Endothelial cell of umbilical vein (primary cell): ENCODE measurements around the gene STRA6. TPM values are rescaled to one million over a fixed set of nuclear protein-coding genes. Genes with fewer than 3 reads are reported as not detected.

ENCODE experiments used
- BruUV-seq: library from RNA; stranded (reverse); fragments of 400-500 nt; replicated peaks from 2 replicates; lab custom pipeline; 2021; lab: Mats Ljungman, UMichigan
- CTCF ChIA-PET: fragments of 300-600, 350-600 bp; sonication (Branson Sonifier 250); formaldehyde crosslinking; loops from one replicate; lab custom pipeline; 2021; ENCODE audit warnings: antibody characterized with exemption, inconsistent platforms; lab: Charles Lee
- POLR2A ChIA-PET: fragments of 300-600, 350-600 bp; sonication (Branson Sonifier 250); formaldehyde crosslinking; loops from one replicate; lab custom pipeline; 2021; ENCODE audit warnings: antibody characterized with exemption, inconsistent platforms; lab: Charles Lee
- DNase-seq: peaks from one replicate; pipeline ENCODE4 v3.0.0-alpha.2; 2011; ENCODE audit warnings: low read depth, low spot score
- FAIRE-seq: peaks from 2 replicates; lab custom pipeline; 2011; peaks lifted over from hg19 to GRCh38; lab: Jason Lieb, UNC
- H2AFZ ChIP-seq: 2 replicates; pipeline ENCODE4 v1.6.0; 2012; ENCODE audit warnings: low read depth, low read length, control low read depth, inconsistent platforms
- H3K27ac ChIP-seq: 2 replicates; pipeline ENCODE4 v1.5.1; 2011; ENCODE audit warnings: low read depth, mild to moderate bottlenecking, control low read depth, low read length, moderate library complexity; ENCODE audit not compliant: insufficient read depth
- H3K27me3 ChIP-seq, 2 experiments: 2 replicates each; pipeline versions ENCODE4 v1.6.0 to v1.6.1; 2011; ENCODE audit warnings: low read length in 2 of 2, mixed read lengths in 1 of 2; ENCODE audit not compliant: control insufficient read depth in 2 of 2, insufficient read depth in 2 of 2
- H3K36me3 ChIP-seq, 2 experiments: 2 replicates in 1 of 2; 3 replicates in 1 of 2; pipeline ENCODE4 v1.5.1; 2011; ENCODE audit warnings: low read length in 2 of 2, mild to moderate bottlenecking in 1 of 2, moderate library complexity in 1 of 2; ENCODE audit not compliant: control insufficient read depth in 2 of 2, insufficient read depth in 2 of 2; ENCODE audit errors: extremely low read depth in 1 of 2
- H3K4me1 ChIP-seq: 3 replicates; pipeline ENCODE4 v1.5.1; 2011; ENCODE audit warnings: mild to moderate bottlenecking, low read length; ENCODE audit not compliant: control insufficient read depth, insufficient read depth; ENCODE audit errors: extremely low read depth
- H3K4me2 ChIP-seq: 2 replicates; pipeline ENCODE4 v1.6.1; 2011; ENCODE audit warnings: low read length, control low read depth, mixed read lengths; ENCODE audit not compliant: insufficient read depth
- H3K4me3 ChIP-seq, 3 experiments: fragments of 200-600 bp in 1 of 3; sonication (generic), shearing (Covaris generic) in 1 of 3; replicated peaks in 1 of 3; 2 replicates each; pipeline ENCODE4 v1.5.1; 2011 to 2016; ENCODE audit warnings: control low read depth in 3 of 3, low read length in 3 of 3, mild to moderate bottlenecking in 2 of 3, inconsistent platforms in 1 of 3, low read depth in 1 of 3, moderate library complexity in 1 of 3; ENCODE audit not compliant: insufficient read depth in 1 of 3
- H3K79me2 ChIP-seq: 2 replicates; pipeline ENCODE4 v1.6.0; 2012; ENCODE audit warnings: low read length, inconsistent platforms; ENCODE audit not compliant: control insufficient read depth, insufficient read depth
- H3K9ac ChIP-seq: replicated peaks from 2 replicates; pipeline ENCODE3; 2011; ENCODE audit warnings: low read length, control low read depth; ENCODE audit not compliant: insufficient read depth; ENCODE audit errors: extremely low read depth
- H3K9me1 ChIP-seq: replicated peaks from 3 replicates; pipeline ENCODE4 v1.6.0; 2011; ENCODE audit warnings: mild to moderate bottlenecking, low read length; ENCODE audit not compliant: control insufficient read depth, insufficient read depth; ENCODE audit errors: extremely low read depth
- H3K9me3 ChIP-seq: replicated peaks from 2 replicates; pipeline ENCODE4 v1.5.1; 2012; ENCODE audit warnings: low read length, inconsistent platforms; ENCODE audit not compliant: control insufficient read depth, insufficient read depth
- H4K20me1 ChIP-seq: replicated peaks from 2 replicates; pipeline ENCODE3; 2011; ENCODE audit warnings: mild to moderate bottlenecking, low read length; ENCODE audit not compliant: control insufficient read depth, insufficient read depth; ENCODE audit errors: extremely low read depth
- EZH2 ChIP-seq: IDR thresholded peaks from 2 replicates; pipeline ENCODE4 v1.6.1; 2012; ENCODE audit warnings: borderline replicate concordance, low read depth, mild to moderate bottlenecking, moderate library complexity, low read length, inconsistent platforms; ENCODE audit not compliant: severe bottlenecking
- FOS ChIP-seq: IDR thresholded peaks from 2 replicates; pipeline ENCODE4 v1.6.1; 2011; ENCODE audit warnings: mild to moderate bottlenecking, low read length, moderate library complexity, borderline replicate concordance; ENCODE audit not compliant: insufficient read depth
- GATA2 ChIP-seq: IDR thresholded peaks from 2 replicates; pipeline ENCODE4 v1.7.0; 2011; ENCODE audit warnings: low read depth, mild to moderate bottlenecking, moderate library complexity, mixed read lengths, low read length; ENCODE audit not compliant: insufficient read length, insufficient read depth
- JUN ChIP-seq: IDR thresholded peaks from 2 replicates; pipeline ENCODE4 v1.6.1; 2011; ENCODE audit warnings: borderline replicate concordance, low read depth; ENCODE audit not compliant: insufficient read length, insufficient read depth
- MYC ChIP-seq: IDR thresholded peaks from one replicate; pipeline ENCODE4 v1.6.1; 2011; ENCODE audit warnings: mild to moderate bottlenecking, low read depth, low read length
- POLR2A ChIP-seq: IDR thresholded peaks from 2 replicates; pipeline ENCODE4 v1.6.1; 2012; ENCODE audit warnings: low read depth, mild to moderate bottlenecking, control low read depth, low read length
- POLR2AphosphoS5 ChIP-seq: IDR thresholded peaks from 2 replicates; pipeline ENCODE4 v1.6.1; 2012; ENCODE audit warnings: low read depth, mild to moderate bottlenecking, control low read depth, low read length, moderate library complexity; ENCODE audit not compliant: insufficient read depth
- dilution Hi-C: fragments of 300-500 bp; cut with MboI; formaldehyde crosslinking; loops from one replicate; pipeline ENCODE4 v1.15.0; 2019; ENCODE audit warnings: low sequenced_read_pairs; ENCODE audit not compliant: extremely low pct_ligation_motif_present
- intact Hi-C: fragments of 100-400 bp; cut with micrococcal nuclease; formaldehyde crosslinking; loops from one replicate; pipeline ENCODE4 v1.10.0; 2022
- polyA plus RNA-seq, 4 experiments: library from polyadenylated mRNA; depleted of rRNA in 3 of 4; stranded (reverse) in 3 of 4; unstranded in 1 of 4; fragments of >200 nt; gene quantifications; 2 replicates each; pipeline versions ENCODE4 v1.2.1 to v1.2.3, GENCODE V29; 2011 to 2012; ENCODE audit warnings: missing spikeins in 1 of 4
- total RNA-seq: library from RNA; stranded (reverse); gene quantifications from 2 replicates; pipeline ENCODE4 v1.2.3, GENCODE V29; 2021
- TF ChIP-seq, protein P1 (sequence below), 2 donors: IDR thresholded peaks; 1 replicate in 1 of 2; 2 replicates in 1 of 2; pipeline ENCODE4 v1.5.1; 2011; ENCODE audit warnings: low read length in 2 of 2, mild to moderate bottlenecking in 2 of 2, moderate library complexity in 2 of 2, control low read depth in 1 of 2, inconsistent platforms in 1 of 2, low read depth in 1 of 2; ENCODE audit not compliant: insufficient read depth in 1 of 2; ENCODE audit errors: extremely low read depth in 1 of 2
- TF ChIP-seq, protein P2 (sequence below): IDR thresholded peaks from 2 replicates; pipeline ENCODE4 v1.6.1; 2011; ENCODE audit not compliant: insufficient read depth, insufficient read length

Gene STRA6
- total and polyA plus RNA-seq, 2 donors (not counting 3 experiments of a cell fraction or from before 2014, with no cell fraction given): not detected

DNA sequence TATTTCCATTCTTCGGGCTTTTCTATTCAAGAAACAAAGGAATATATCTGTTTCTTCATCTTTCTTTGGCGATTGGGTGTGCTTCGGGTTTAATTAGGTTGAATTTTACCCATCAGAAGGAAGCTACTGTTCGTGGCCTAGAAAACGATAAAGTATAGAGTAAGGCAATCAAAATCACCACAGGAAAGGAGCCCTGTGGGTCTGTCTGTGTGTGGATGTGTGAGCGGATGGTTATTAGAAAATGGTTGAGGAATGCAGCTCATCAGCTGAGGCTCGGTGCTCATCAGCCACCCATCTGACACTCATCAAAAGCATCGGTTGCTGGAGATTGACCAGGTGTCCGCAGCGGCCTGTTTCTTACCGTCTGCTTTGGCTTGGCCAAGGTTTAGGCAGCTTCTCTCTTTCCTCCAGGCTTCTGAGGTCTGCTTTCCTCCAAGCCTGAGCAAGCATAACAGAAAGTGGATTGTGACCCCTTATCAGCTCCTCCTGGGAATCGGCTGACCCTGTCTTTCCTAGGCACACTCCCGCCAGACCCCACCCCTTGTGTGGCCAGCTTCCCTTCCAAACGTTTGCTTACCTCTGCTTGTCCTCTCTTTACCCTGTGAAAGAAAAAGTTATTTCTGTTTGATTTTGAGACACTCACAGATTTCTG is 46.7 kb downstream of the STRA6 start:
- DNase-seq (no peak), FAIRE-seq (no peak)
- Histone ChIP-seq H3K4me2 (no peak overlapping the region), H3K27me3 (peaks cover 11 to 22% of the 10 kb centered on the region in 2 experiments), H4K20me1 (no peaks in the 10 kb centered on the region), H3K9ac (no peak overlapping the region), H3K27ac (no peak overlapping the region), H3K4me3 (no peak overlapping the region), H3K4me1 (no peaks in the 10 kb centered on the region), H3K9me1 (no peaks in the 10 kb centered on the region), H3K9me3 (no peaks in the 10 kb centered on the region), H3K36me3 (no peaks in the 10 kb centered on the region), H2AFZ (no peak overlapping the region), H3K79me2 (no peaks in the 10 kb centered on the region)
- intact Hi-C loops (no loop called here), dilution Hi-C loops (no loop called here)
- ChIA-PET POLR2A (no interaction called here), CTCF (interaction anchor here (1.3 to 2.1 kb wide), 3 partner anchors 18 to 152 kb away, joined by 3 to 9 read pairs (median 4); no protein-coding TSS in a partner anchor)
- BruUV-seq: no TSS peak
- TF ChIP-seq MYC (no peak), JUN (no peak)
- TF ChIP-seq, protein P1, sequence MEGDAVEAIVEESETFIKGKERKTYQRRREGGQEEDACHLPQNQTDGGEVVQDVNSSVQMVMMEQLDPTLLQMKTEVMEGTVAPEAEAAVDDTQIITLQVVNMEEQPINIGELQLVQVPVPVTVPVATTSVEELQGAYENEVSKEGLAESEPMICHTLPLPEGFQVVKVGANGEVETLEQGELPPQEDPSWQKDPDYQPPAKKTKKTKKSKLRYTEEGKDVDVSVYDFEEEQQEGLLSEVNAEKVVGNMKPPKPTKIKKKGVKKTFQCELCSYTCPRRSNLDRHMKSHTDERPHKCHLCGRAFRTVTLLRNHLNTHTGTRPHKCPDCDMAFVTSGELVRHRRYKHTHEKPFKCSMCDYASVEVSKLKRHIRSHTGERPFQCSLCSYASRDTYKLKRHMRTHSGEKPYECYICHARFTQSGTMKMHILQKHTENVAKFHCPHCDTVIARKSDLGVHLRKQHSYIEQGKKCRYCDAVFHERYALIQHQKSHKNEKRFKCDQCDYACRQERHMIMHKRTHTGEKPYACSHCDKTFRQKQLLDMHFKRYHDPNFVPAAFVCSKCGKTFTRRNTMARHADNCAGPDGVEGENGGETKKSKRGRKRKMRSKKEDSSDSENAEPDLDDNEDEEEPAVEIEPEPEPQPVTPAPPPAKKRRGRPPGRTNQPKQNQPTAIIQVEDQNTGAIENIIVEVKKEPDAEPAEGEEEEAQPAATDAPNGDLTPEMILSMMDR (IDR thresholded peaks at IDR 0.05; ENCODE audit: extremely low read depth in 1 of 2, insufficient read depth in 1 of 2, low read depth in 1 of 2, low read length in 2 of 2): no peak

DNA sequence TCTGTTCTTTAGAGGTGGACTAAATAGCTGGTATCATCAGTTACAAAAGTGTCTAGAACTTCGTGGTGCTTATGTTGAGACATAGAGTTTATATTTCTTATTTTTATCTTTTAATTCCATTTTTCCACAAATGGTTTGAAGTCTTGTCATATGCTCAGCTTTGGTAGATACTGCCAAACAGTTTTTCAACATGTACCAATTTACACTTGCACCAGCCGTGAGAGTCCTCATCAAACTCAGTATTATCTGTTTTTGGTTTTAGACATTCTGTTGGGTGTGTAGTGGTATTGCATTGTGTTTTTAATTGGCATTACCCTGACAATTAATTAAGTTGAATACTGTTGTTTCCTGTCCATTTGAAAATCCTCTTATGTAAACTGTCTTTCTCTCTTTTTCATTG is 55.5 kb downstream of the STRA6 start:
- Histone ChIP-seq H3K9me3 (no peaks in the 10 kb centered on the region), H3K79me2 (no peaks in the 10 kb centered on the region), H3K27me3 (peaks cover 5 to 29% of the 10 kb centered on the region in 2 experiments), H3K4me3 (no peak overlapping the region), H4K20me1 (no peaks in the 10 kb centered on the region), H3K27ac (no peak overlapping the region), H3K4me2 (no peak overlapping the region), H2AFZ (no peak overlapping the region), H3K4me1 (no peaks in the 10 kb centered on the region), H3K9ac (no peak overlapping the region), H3K9me1 (no peaks in the 10 kb centered on the region), H3K36me3 (no peaks in the 10 kb centered on the region)
- DNase-seq (no peak), FAIRE-seq (no peak)
- dilution Hi-C loops (no loop called here), intact Hi-C loops (no loop called here)
- CTCF ChIA-PET: interaction anchor here (1.2 kb wide), 1 partner anchor 30 kb away, joined by 4 read pairs; no protein-coding TSS in a partner anchor
- no peak for TF ChIP-seq FOS
- no peak for TF ChIP-seq MYC
- TF ChIP-seq, protein P2, sequence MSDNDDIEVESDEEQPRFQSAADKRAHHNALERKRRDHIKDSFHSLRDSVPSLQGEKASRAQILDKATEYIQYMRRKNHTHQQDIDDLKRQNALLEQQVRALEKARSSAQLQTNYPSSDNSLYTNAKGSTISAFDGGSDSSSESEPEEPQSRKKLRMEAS: no peak
- TF ChIP-seq, protein P1 (IDR thresholded peaks at IDR 0.05; ENCODE audit: extremely low read depth in 1 of 2, insufficient read depth in 1 of 2, low read depth in 1 of 2, low read length in 2 of 2): no peak
- no peak for TF ChIP-seq EZH2
- TF ChIP-seq POLR2AphosphoS5: no peak
- no peak for TF ChIP-seq JUN
- TF ChIP-seq GATA2: no peak
- TF ChIP-seq POLR2A: no peak
- POLR2A ChIA-PET: no interaction called here
- no TSS peak for BruUV-seq
